Astrocyte (in vitro differentiated cells and primary cell): ENCODE measurements around the gene GPN2. TPM values are rescaled to one million over a fixed set of nuclear protein-coding genes. Genes with fewer than 3 reads are reported as not detected.

Source experiments
- DNase-seq: peaks from one replicate; pipeline ENCODE4 v3.0.0-alpha.2; 2010; ENCODE audit warnings: low read depth
- FAIRE-seq: peaks from 2 replicates; lab custom pipeline; 2011; peaks lifted over from hg19 to GRCh38; lab: Jason Lieb, UNC
- H2AFZ ChIP-seq: 2 replicates; pipeline ENCODE4 v1.6.0; 2012; ENCODE audit warnings: low read depth, low read length, inconsistent platforms
- H3K27ac ChIP-seq: 2 replicates; pipeline ENCODE4 v1.5.1; 2011; ENCODE audit warnings: low read depth, low read length, inconsistent platforms
- H3K27me3 ChIP-seq: 2 replicates; pipeline ENCODE4 v1.6.0; 2011; ENCODE audit warnings: low read length, inconsistent platforms; ENCODE audit not compliant: insufficient read depth
- H3K36me3 ChIP-seq: 2 replicates; pipeline ENCODE4 v1.5.1; 2011; ENCODE audit warnings: low read length, inconsistent platforms; ENCODE audit not compliant: insufficient read depth
- H3K4me1 ChIP-seq: 2 replicates; pipeline ENCODE4 v1.5.1; 2011; ENCODE audit warnings: low read length, inconsistent platforms; ENCODE audit not compliant: insufficient read depth
- H3K4me2 ChIP-seq: 2 replicates; pipeline ENCODE4 v1.6.0; 2012; ENCODE audit warnings: low read length, inconsistent platforms
- H3K4me3 ChIP-seq: 2 replicates; pipeline ENCODE4 v1.5.1; 2011; ENCODE audit warnings: low read depth, mild to moderate bottlenecking, low read length, inconsistent platforms; ENCODE audit not compliant: insufficient read depth
- H3K79me2 ChIP-seq: 2 replicates; pipeline ENCODE4 v1.6.0; 2012; ENCODE audit warnings: mild to moderate bottlenecking, low read length, inconsistent platforms; ENCODE audit not compliant: insufficient read depth
- H3K9ac ChIP-seq: 2 replicates; pipeline ENCODE4 v1.6.0; 2012; ENCODE audit warnings: mild to moderate bottlenecking, low read length, inconsistent platforms
- H3K9me3 ChIP-seq: 2 replicates; pipeline ENCODE4 v1.5.1; 2012; ENCODE audit warnings: low read depth, mild to moderate bottlenecking, low read length, inconsistent platforms; ENCODE audit not compliant: insufficient read depth
- H4K20me1 ChIP-seq: 2 replicates; pipeline ENCODE4 v1.6.0; 2012; ENCODE audit warnings: low read length, inconsistent platforms; ENCODE audit not compliant: insufficient read depth
- H3K27ac Mint-ChIP-seq: one replicate; pipeline ENCODE4 v1.8.0; 2021; ENCODE audit warnings: mild to moderate bottlenecking, mixed read lengths; ENCODE audit not compliant: unreplicated experiment
- H3K27me3 Mint-ChIP-seq: one replicate; pipeline ENCODE4 v1.8.0; 2021; ENCODE audit warnings: low read depth, mixed read lengths; ENCODE audit not compliant: unreplicated experiment
- H3K36me3 Mint-ChIP-seq: one replicate; pipeline ENCODE4 v1.8.0; 2021; ENCODE audit warnings: low read depth, mixed read lengths; ENCODE audit not compliant: unreplicated experiment
- H3K4me1 Mint-ChIP-seq: one replicate; pipeline ENCODE4 v1.8.0; 2021; ENCODE audit warnings: low read depth, mixed read lengths; ENCODE audit not compliant: unreplicated experiment
- H3K4me3 Mint-ChIP-seq: one replicate; pipeline ENCODE4 v1.8.0; 2021; ENCODE audit warnings: mild to moderate bottlenecking, moderate library complexity, mixed read lengths; ENCODE audit not compliant: unreplicated experiment
- H3K9me3 Mint-ChIP-seq: one replicate; pipeline ENCODE4 v1.8.0; 2021; ENCODE audit warnings: mild to moderate bottlenecking, mixed read lengths; ENCODE audit not compliant: unreplicated experiment
- CTCF ChIP-seq: IDR thresholded peaks from 2 replicates; pipeline ENCODE4 v1.5.1; 2011; ENCODE audit warnings: low read depth, mild to moderate bottlenecking, inconsistent platforms, low read length, moderate library complexity; ENCODE audit not compliant: insufficient read depth
- EZH2 ChIP-seq: IDR thresholded peaks from 2 replicates; pipeline ENCODE4 v1.6.1; 2012; ENCODE audit warnings: mild to moderate bottlenecking, low read length, inconsistent platforms; ENCODE audit not compliant: insufficient read depth
- total RNA-seq: library from RNA; stranded (reverse); gene quantifications from 2 replicates; pipeline ENCODE4 v1.2.1, GENCODE V29; 2021

The GPN2 gene
- total RNA-seq, 1 donor from 2014 or later = 24.5 TPM

- H3K4me1 ChIP-seq = peaks cover 14% of the 10 kb centered on the region
- H3K79me2 ChIP-seq = no peaks in the 10 kb centered on the region
- DNase-seq (peak; percentile 18), FAIRE-seq (no peak)
- TF ChIP-seq EZH2 (no peak), CTCF (no peak)
- H3K27ac ChIP-seq = no peak overlapping the region
- H3K4me3 ChIP-seq = no peak overlapping the region
- Mint-ChIP-seq H3K9me3 (no peaks in the 10 kb centered on the region), H3K27me3 (no peaks in the 10 kb centered on the region), H3K4me1 (peaks cover 7% of the 10 kb centered on the region), H3K4me3 (no peak overlapping the region), H3K36me3 (peaks cover 8% of the 10 kb centered on the region), H3K27ac (no peak overlapping the region)
- peaks cover 10% of the 10 kb centered on the region for H3K36me3 ChIP-seq
- no peak overlapping the region for H3K9ac ChIP-seq
- no peak overlapping the region for H2AFZ ChIP-seq
- H4K20me1 ChIP-seq = peaks cover 5% of the 10 kb centered on the region
- no peaks in the 10 kb centered on the region for H3K9me3 ChIP-seq
- no peaks in the 10 kb centered on the region for H3K27me3 ChIP-seq
- no peak overlapping the region for H3K4me2 ChIP-seq
Observed at GRCh38 chr1:26844424-26845196, 45.5 kb downstream of the GPN2 start.

- FAIRE-seq (no peak), DNase-seq (no peak)
- no peak overlapping the region for H3K27ac Mint-ChIP-seq
- TF ChIP-seq EZH2 = no peak
- no peak for TF ChIP-seq CTCF
- Histone ChIP-seq H2AFZ (no peak overlapping the region), H3K9me3 (no peaks in the 10 kb centered on the region), H3K27me3 (no peaks in the 10 kb centered on the region), H3K79me2 (no peaks in the 10 kb centered on the region), H3K36me3 (peaks cover 15% of the 10 kb centered on the region), H3K27ac (no peak overlapping the region), H3K9ac (no peak overlapping the region), H3K4me2 (no peak overlapping the region), H4K20me1 (peaks cover 8% of the 10 kb centered on the region), H3K4me1 (no peaks in the 10 kb centered on the region), H3K4me3 (no peak overlapping the region)
- no peaks in the 10 kb centered on the region for H3K9me3 Mint-ChIP-seq
- H3K4me3 Mint-ChIP-seq = no peak overlapping the region
- peaks cover 12% of the 10 kb centered on the region for H3K36me3 Mint-ChIP-seq
- H3K27me3 Mint-ChIP-seq = no peaks in the 10 kb centered on the region
- H3K4me1 Mint-ChIP-seq = peaks cover 3% of the 10 kb centered on the region
Observed at GRCh38 chr1:26839779-26840178, 50.3 kb downstream of the GPN2 start.

- no peaks in the 10 kb centered on the region for H3K9me3 ChIP-seq
- no peak overlapping the region for H3K4me3 ChIP-seq
- Mint-ChIP-seq H3K4me3 (no peak overlapping the region), H3K9me3 (no peaks in the 10 kb centered on the region), H3K4me1 (peaks cover 3% of the 10 kb centered on the region), H3K27ac (no peak overlapping the region), H3K27me3 (no peaks in the 10 kb centered on the region), H3K36me3 (peaks cover 17% of the 10 kb centered on the region)
- H2AFZ ChIP-seq = no peak overlapping the region
- peaks cover 8% of the 10 kb centered on the region for H4K20me1 ChIP-seq
- H3K4me2 ChIP-seq = no peak overlapping the region
- FAIRE-seq (no peak), DNase-seq (no peak)
- no peaks in the 10 kb centered on the region for H3K4me1 ChIP-seq
- no peak overlapping the region for H3K9ac ChIP-seq
- H3K36me3 ChIP-seq = peaks cover 19% of the 10 kb centered on the region
- no peak for TF ChIP-seq CTCF
- no peak for TF ChIP-seq EZH2
- H3K27ac ChIP-seq = no peak overlapping the region
- no peaks in the 10 kb centered on the region for H3K79me2 ChIP-seq
- H3K27me3 ChIP-seq = no peaks in the 10 kb centered on the region
Observed at GRCh38 chr1:26839339-26839722, 50.8 kb downstream of the GPN2 start.
